Left renal pelvis (tissue), 4 donors: ENCODE data around the gene KRT83. TPM values are rescaled to one million over a fixed set of nuclear protein-coding genes. Genes with fewer than 3 reads are reported as not detected.
"Not testable (repeated sequence)": the region's sequence is repeated elsewhere in the genome, so short reads cannot be mapped to it uniquely, and the experiment has no call there.

Source experiments
- DNase-seq, 4 donors: peaks; one replicate each; pipeline ENCODE4 v3.0.0-alpha.2; 2013; ENCODE audit warnings: low read depth in 4 of 4, low spot score in 3 of 4
- polyA plus RNA-seq, 4 donors: library from polyadenylated mRNA; unstranded; fragments of 120-200 nt; gene quantifications; one replicate each; pipeline ENCODE4 v1.2.1, GENCODE V29; 2013; ENCODE audit not compliant: insufficient read length in 4 of 4

The KRT83 gene
- polyA plus RNA-seq, 4 donors = not detected

GRCh38 chr12:52290483-52291134 lies 30.6 kb downstream of the KRT83 start:
- not testable (repeated sequence) for DNase-seq

DNA sequence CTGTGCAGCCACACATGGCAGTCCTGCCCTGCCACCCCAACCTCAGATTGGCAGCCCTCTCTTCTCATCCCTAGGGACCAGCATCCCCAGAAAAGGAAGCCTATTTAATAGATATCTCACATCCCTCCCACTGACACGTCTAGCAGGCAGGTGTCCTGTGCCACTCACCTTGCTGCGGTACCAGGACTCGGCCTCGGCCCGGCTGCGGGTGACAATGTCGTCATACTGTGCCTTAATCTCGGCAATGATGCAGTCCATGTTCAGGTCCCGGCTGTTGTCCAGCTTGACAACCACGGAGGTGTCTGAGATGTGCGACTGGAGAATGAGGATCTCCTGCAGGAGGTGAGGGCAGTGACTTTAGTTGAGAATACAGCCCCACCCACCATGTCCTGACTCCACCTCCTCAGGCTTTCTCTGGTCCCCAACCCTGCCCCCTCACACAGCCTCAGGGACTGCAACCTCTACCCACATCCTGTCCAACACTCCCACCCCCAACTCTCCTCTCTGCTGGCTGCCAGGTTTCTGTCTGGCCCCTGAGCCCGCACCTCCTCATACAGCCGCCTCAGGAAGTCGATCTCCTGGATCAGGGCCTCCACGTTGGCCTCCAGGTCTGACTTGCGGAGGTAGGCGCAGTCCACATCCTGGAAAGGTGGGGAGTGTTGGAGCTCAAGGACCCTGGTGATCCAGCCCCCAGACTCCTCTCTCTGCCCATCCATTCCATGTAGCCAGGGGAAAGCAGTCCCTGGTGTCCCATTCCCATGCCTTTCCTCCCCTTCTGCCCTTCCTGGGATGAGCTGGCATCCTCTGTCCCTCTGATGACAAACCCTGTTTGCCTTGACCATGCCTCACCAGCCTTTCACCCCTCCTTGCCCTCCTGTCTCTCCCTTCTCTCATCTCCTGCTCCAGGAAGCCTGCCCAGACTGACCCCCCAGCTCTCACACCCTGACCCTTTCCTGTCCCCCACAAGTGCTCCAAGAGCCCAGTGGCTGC lies 33.1 kb downstream of the KRT83 start:
- DNase-seq = not testable (repeated sequence)

- not testable (repeated sequence) for DNase-seq
These were observed 34.1 kb downstream of the KRT83 start for GRCh38 chr12:52286857-52287785.

- no peak for DNase-seq
These were observed 35.2 kb downstream of the KRT83 start for GRCh38 chr12:52285851-52286530.

- no peak for DNase-seq
These were observed 35.9 kb downstream of the KRT83 start for GRCh38 chr12:52285172-52285745.

DNA sequence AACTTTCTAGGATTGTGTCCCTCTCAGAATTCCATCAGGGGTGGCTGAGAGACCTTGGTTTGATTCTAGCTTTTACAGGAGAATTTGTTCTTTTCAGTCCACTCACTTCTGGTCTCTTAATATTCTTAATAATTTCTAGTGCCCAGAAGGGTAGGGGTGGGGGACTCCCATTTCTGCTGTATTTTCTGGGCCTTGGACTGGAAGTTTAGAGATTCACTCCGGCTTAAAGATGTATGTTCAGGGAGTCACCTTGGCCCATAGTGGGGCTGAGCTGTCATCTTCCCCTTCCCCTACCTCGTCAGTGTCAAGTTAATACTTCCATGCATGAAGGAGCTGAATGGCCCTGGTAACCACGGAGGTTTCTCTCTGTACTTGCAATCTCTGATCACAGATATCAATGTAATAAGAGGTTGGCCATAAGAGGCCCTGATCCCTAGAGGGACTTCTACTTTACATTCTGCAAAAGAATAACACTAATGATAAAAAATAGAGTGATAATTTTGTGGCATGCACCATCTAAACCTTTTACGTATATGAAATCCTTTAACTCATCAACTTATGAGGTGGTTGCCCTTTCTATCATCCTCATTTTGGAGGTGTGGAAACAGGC lies 36.5 kb downstream of the KRT83 start:
- no peak for DNase-seq

GRCh38 chr12:52280796-52281560 lies 40.2 kb downstream of the KRT83 start:
- no peak for DNase-seq

GRCh38 chr12:52280319-52280795 lies 40.8 kb downstream of the KRT83 start:
- no peak for DNase-seq

DNA sequence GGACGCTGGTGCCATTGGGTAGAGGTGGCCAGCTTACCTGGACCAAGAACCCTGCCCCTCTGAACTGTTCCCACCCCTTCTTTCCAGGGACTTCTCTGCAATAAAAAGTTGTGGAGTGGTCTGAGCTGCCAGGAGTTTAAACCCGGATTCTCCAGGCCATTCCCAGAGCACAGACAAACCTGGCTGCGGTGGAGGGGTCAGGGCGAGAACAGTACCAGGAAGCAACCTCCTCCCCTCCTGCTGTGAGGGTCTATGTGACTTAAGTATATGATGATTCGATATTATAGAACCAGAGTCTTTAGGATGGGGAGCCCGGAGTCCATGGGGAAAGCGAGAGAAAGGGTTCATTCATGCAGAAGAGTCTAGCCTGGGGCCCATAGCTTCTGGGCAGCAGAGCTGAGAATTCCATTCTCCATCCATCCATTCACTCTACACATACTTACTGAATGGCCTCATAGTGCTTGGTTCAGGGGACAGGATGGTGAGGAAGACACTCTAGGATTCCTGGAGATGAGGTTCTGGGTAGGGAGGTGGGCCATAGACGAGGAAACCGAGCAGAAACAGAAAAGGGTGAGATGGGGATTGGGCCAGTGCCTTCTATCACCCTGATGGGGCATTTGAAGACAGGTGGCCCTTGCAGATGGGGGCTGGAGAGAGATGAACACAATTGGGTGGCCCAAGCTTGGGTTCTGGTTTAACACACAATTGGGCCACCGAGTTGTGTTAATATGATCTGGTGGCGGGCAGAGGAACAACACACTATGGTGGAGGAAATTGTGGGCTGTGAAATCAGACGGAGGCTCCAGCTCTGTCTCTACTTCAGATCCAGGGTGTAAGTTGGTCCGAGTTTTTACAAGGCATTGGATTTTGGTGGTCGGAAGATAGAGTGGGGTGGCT lies 41.5 kb downstream of the KRT83 start:
- no peak for DNase-seq

DNA sequence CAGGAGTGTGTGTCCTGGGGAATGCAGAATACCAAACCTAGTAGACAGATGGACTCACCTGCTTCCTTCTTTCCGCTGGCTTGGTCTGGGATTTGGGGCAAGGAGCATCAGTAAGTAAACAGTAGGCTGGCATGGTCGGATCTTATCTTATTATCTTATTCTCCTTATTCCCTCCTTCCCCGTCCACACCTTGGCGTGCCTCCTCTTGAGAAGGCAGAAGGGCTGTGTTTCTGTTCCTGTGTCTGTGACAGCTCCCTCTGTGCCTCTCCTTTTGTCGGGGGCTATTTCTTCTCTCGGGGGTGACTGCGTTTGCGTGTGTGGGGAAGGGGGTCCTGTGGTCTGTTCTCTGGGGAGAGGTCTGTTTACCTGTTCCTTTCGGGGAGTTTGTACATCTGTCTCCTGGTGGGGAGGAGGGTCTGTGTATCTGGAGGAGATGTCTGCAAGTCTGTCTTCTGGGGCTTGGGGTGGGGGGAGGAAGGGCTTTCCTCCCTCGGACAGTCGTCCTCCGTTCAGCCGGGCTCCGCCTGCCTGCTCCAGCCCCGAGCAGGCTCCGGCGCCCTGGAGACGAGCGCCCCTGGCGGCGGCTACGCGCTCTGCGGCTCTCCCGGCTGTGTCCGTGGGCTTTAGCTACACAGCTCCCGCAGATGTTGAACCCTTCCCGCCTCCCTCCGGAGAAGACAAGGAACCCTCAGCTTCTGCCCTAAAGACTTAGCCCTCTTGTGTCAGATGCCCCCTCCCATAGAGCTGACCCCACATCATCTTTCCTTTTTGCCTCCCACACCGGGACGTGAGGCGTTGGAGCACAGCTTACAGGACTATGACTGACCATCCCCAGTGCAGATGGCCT lies 42.4 kb downstream of the KRT83 start:
- peak in 1 of 4 donors; percentile 44 for DNase-seq

DNA sequence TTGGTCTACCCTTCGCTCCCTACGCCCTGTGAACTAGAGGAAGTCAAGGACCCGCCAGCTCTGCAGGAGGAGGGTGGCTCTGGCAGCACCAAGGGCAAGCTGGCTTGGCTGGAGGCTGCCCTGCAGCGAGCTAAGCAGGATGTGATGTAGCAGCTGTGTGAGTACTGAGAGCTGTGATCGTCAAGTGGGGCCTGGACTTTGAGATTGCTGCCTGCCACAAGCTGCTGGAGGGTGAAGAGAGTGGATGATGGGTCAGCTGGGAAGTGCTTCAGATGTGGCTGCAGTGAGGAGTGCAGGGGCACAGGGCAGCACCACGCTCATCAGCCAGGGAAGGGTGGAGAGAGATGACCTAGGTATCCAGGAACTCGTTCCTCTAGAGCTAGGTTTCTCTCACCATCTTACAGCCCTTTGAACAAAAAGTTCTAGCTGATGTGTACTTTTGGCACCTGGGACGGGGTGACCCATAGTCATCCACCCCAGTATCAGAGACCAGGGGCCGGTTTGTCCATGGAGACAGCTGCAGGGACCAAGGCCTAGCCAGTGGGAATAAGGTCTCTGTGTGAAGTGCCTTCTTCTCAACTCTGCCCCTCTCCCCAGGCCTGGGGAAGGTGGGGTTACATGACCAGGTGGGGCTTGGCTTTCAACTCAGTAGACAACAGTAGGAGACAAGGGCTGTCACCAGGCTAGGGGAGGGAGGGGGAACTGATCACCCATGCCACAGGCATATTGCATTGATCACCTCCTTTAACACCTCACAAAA lies 43.5 kb downstream of the KRT83 start:
- no peak for DNase-seq

- DNase-seq = no peak
These were observed 45.5 kb downstream of the KRT83 start for GRCh38 chr12:52275686-52276085.

GRCh38 chr12:52274521-52275120 lies 46.6 kb downstream of the KRT83 start, which contains the start of gene KRT86:
Gene KRT86, plus strand, starts transcription at chr12:52274645. Its CDS starts 27,272 bp downstream, at chr12:52301917.
- DNase-seq = no peak

GRCh38 chr12:52271158-52271557 lies 50.0 kb downstream of the KRT83 start:
- no peak for DNase-seq

- DNase-seq = no peak
These were observed 50.6 kb downstream of the KRT83 start for GRCh38 chr12:52270541-52271070.
